ENCODE measurements around the gene ST3GAL4.

The ST3GAL4 gene

DNA sequence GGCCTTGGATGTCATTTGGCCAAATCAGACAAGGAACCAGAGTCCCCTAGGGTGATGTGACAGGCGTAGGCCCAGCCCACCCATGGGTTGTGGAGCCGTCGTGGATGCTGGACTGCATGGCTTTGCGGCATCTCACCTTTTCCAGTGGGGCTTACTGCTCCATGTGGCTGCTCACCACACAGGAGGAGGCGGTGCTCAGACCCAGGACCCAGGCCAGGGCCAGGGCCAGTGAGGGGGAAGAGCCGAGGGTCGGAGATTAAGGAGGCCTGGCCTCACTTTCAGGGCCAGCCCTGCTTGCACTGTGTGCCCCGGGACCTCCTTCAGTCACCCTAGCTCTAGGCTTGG is 105.6 kb downstream of the ST3GAL4 start:
- no peak for TF ChIP-seq EGR1 (IDR thresholded peaks at IDR 0.05)
- TF ChIP-seq, protein P1, sequence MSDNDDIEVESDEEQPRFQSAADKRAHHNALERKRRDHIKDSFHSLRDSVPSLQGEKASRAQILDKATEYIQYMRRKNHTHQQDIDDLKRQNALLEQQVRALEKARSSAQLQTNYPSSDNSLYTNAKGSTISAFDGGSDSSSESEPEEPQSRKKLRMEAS (IDR thresholded peaks at IDR 0.05), result no peak
- no peak for TF ChIP-seq YY1 (IDR thresholded peaks at IDR 0.05; ENCODE audit: low read depth)
- TF ChIP-seq NFIC (IDR thresholded peaks at IDR 0.05), result no peak
- no peak for TF ChIP-seq CREB1 (IDR thresholded peaks at IDR 0.05; ENCODE audit: low read depth)
- TF ChIP-seq, protein P2, sequence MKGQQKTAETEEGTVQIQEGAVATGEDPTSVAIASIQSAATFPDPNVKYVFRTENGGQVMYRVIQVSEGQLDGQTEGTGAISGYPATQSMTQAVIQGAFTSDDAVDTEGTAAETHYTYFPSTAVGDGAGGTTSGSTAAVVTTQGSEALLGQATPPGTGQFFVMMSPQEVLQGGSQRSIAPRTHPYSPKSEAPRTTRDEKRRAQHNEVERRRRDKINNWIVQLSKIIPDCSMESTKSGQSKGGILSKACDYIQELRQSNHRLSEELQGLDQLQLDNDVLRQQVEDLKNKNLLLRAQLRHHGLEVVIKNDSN (IDR thresholded peaks at IDR 0.05), result no peak
- no peak for TF ChIP-seq TAF1 (IDR thresholded peaks at IDR 0.05; ENCODE audit: low read depth)
- no peak for TF ChIP-seq TEAD4 (IDR thresholded peaks at IDR 0.05)
- TF ChIP-seq FOXM1 (IDR thresholded peaks at IDR 0.05; ENCODE audit: borderline replicate concordance, low read depth), result no peak
- TF ChIP-seq, protein P3, sequence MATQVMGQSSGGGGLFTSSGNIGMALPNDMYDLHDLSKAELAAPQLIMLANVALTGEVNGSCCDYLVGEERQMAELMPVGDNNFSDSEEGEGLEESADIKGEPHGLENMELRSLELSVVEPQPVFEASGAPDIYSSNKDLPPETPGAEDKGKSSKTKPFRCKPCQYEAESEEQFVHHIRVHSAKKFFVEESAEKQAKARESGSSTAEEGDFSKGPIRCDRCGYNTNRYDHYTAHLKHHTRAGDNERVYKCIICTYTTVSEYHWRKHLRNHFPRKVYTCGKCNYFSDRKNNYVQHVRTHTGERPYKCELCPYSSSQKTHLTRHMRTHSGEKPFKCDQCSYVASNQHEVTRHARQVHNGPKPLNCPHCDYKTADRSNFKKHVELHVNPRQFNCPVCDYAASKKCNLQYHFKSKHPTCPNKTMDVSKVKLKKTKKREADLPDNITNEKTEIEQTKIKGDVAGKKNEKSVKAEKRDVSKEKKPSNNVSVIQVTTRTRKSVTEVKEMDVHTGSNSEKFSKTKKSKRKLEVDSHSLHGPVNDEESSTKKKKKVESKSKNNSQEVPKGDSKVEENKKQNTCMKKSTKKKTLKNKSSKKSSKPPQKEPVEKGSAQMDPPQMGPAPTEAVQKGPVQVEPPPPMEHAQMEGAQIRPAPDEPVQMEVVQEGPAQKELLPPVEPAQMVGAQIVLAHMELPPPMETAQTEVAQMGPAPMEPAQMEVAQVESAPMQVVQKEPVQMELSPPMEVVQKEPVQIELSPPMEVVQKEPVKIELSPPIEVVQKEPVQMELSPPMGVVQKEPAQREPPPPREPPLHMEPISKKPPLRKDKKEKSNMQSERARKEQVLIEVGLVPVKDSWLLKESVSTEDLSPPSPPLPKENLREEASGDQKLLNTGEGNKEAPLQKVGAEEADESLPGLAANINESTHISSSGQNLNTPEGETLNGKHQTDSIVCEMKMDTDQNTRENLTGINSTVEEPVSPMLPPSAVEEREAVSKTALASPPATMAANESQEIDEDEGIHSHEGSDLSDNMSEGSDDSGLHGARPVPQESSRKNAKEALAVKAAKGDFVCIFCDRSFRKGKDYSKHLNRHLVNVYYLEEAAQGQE (IDR thresholded peaks at IDR 0.05; ENCODE audit: low read depth), result no peak
- no peak for TF ChIP-seq EP300 (IDR thresholded peaks at IDR 0.05; ENCODE audit: borderline replicate concordance)
- TF ChIP-seq CEBPB (IDR thresholded peaks at IDR 0.05), result no peak

DNA sequence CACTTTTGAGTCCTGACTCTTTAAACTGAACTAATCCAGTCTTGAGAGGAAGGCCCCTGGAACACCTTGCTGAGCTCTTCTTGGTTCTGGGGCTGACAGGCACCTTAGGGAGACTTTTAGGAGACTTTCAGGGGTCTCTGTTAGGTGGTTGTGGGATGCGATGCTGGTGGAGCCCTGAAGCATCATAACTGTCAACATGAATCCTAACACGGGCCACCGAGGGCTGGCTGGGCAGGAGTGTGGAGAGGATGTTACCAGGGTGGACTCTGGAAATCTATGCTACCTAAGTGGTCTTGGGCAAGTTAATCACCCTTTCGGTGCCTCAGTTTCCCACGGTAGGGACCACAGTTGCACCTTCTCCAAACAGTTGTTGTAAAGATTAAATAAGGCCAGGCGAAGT is 106.5 kb downstream of the ST3GAL4 start:
- TF ChIP-seq NFIC (IDR thresholded peaks at IDR 0.05), result no peak
- no peak for TF ChIP-seq EP300 (IDR thresholded peaks at IDR 0.05; ENCODE audit: borderline replicate concordance)
- TF ChIP-seq TEAD4 (IDR thresholded peaks at IDR 0.05), result no peak
- no peak for TF ChIP-seq TAF1 (IDR thresholded peaks at IDR 0.05; ENCODE audit: low read depth)
- no peak for TF ChIP-seq ZBTB7A (IDR thresholded peaks at IDR 0.05; ENCODE audit: low read depth)
- no peak for TF ChIP-seq EGR1 (IDR thresholded peaks at IDR 0.05)
- no peak for TF ChIP-seq CEBPB (IDR thresholded peaks at IDR 0.05)
- no peak for TF ChIP-seq TCF12 (IDR thresholded peaks at IDR 0.05; ENCODE audit: low read depth)
- TF ChIP-seq, protein P3 (IDR thresholded peaks at IDR 0.05; ENCODE audit: low read depth), result no peak
- TF ChIP-seq CREB1 (IDR thresholded peaks at IDR 0.05; ENCODE audit: low read depth), result no peak
- TF ChIP-seq YY1 (IDR thresholded peaks at IDR 0.05; ENCODE audit: low read depth), result no peak
- TF ChIP-seq, protein P2 (IDR thresholded peaks at IDR 0.05), result no peak
- TF ChIP-seq FOXM1 (IDR thresholded peaks at IDR 0.05; ENCODE audit: borderline replicate concordance, low read depth), result no peak
- TF ChIP-seq, protein P1 (IDR thresholded peaks at IDR 0.05), result no peak
- no peak for TF ChIP-seq RAD21 (IDR thresholded peaks at IDR 0.05; ENCODE audit: low read depth)

DNA sequence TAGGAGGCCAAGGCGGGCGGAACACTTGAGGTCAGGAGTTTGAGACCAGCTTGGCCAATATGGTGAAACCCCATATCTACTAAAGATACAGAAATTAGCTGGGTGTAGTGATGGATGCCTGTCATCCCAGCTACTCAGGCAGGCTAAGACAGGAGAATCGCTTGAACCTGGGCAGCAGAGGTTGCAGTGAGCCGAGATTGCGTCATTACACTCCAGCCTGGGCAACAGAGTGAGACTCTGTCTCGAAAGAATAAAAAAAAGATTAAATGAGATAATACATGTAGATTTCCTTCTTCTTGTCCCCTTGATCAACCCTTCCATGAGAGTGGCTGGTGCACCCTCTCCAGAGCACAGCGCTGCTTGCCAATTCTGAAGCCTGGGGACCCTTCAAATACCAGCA is 106.9 kb downstream of the ST3GAL4 start:
- no peak for TF ChIP-seq EP300 (IDR thresholded peaks at IDR 0.05; ENCODE audit: borderline replicate concordance)
- TF ChIP-seq, protein P2 (IDR thresholded peaks at IDR 0.05), result no peak
- TF ChIP-seq CEBPB (IDR thresholded peaks at IDR 0.05), result no peak
- TF ChIP-seq NFIC (IDR thresholded peaks at IDR 0.05), result no peak
- TF ChIP-seq TEAD4 (IDR thresholded peaks at IDR 0.05), result no peak
- TF ChIP-seq FOXM1 (IDR thresholded peaks at IDR 0.05; ENCODE audit: borderline replicate concordance, low read depth), result no peak
- no peak for TF ChIP-seq CREB1 (IDR thresholded peaks at IDR 0.05; ENCODE audit: low read depth)
- no peak for TF ChIP-seq TAF1 (IDR thresholded peaks at IDR 0.05; ENCODE audit: low read depth)
- no peak for TF ChIP-seq ZBTB7A (IDR thresholded peaks at IDR 0.05; ENCODE audit: low read depth)
- no peak for TF ChIP-seq TCF12 (IDR thresholded peaks at IDR 0.05; ENCODE audit: low read depth)
- no peak for TF ChIP-seq EGR1 (IDR thresholded peaks at IDR 0.05)
- TF ChIP-seq, protein P3 (IDR thresholded peaks at IDR 0.05; ENCODE audit: low read depth), result no peak
- TF ChIP-seq, protein P1 (IDR thresholded peaks at IDR 0.05), result no peak
- TF ChIP-seq RAD21 (IDR thresholded peaks at IDR 0.05; ENCODE audit: low read depth), result no peak
- no peak for TF ChIP-seq YY1 (IDR thresholded peaks at IDR 0.05; ENCODE audit: low read depth)

All from Ishikawa (cell line).